ENCODE results near the gene GMCL2. TPM values are rescaled to one million over a fixed set of nuclear protein-coding genes. Genes with fewer than 3 reads are reported as not detected.

GMCL2 gene
- total RNA-seq, 4 donors from 2014 or later = not detected

DNA sequence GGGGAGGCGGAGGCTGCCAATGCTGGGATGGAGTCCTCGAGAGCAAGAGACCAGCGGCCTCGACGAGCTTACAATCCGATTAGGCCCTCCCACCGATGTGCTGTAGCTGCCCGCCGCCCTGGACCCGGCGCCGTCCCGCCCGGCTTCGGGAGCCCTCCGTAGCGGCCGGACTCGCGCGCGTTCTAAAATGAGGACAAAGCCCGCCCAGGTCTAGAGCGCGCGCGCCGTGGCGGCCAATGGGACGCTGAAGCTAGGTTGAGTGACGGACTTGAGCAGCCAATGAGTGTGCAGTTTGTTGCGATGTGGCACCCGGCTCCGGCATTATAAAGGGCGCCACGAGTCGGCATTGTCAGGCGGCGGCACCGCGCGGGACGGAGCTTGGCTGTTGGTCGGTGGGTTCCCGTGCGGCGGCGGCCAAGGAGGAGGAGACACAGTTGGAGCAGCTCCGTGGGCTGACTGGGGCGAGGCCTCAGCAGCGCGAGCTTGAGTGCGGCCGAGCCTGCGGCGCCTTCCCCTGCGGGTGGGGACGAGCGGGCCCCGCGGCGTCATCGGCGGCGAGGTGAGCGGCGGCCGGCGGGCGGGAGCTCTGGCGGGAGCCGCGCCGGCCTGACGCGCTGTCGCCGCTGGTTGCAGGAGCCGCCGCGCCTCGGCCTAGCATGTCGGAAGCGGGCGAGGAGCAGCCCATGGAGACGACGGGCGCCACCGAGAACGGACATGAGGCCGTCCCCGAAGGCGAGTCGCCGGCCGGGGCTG lies 17.2 kb upstream of the GMCL2 start, which contains the start of gene HNRNPAB:
HNRNPAB (plus strand) TSS at position 352 of the 753 bp plus-strand sequence; CDS start at position 657, 305 bp downstream.
- peak; percentile 99 for DNase-seq (ENCODE audit: extremely low spot score)
- intact Hi-C loops (cut with DNase I) = loop anchor here (2.0 to 5.0 kb wide), 2 partner anchors 28 to 52 kb away; partner anchors contain the start of genes NHP2 and PHYKPL
- WGBS = under 1% methylated on average over 47 of the region's 96 CpGs
- Histone ChIP-seq H3K36me3 (peaks cover 14 to 35% (median 31%) of the 10 kb centered on the region in 4 donors), H3K9me3 (no peaks in the 10 kb centered on the region), H3K4me1 (peaks cover 26 to 43% (median 29%) of the 10 kb centered on the region in 4 donors), H3K27ac (replicated peaks in 1 of 4) (peak within 1 kb of the TSS; percentile 91 to 98 (median 98)), H3K4me3 (peak within 1 kb of the TSS; percentile 90 to 99 (median 98)), H3K27me3 (no peaks in the 10 kb centered on the region)
- peak; percentile 100 for TF ChIP-seq POLR2AphosphoS5 (IDR thresholded peaks at IDR 0.05)
- TF ChIP-seq POLR2A (IDR thresholded peaks at IDR 0.05; ENCODE audit: low read depth) = peak; percentile 94
- no peak for TF ChIP-seq EP300 (IDR thresholded peaks at IDR 0.05)
- TF ChIP-seq, protein P1, sequence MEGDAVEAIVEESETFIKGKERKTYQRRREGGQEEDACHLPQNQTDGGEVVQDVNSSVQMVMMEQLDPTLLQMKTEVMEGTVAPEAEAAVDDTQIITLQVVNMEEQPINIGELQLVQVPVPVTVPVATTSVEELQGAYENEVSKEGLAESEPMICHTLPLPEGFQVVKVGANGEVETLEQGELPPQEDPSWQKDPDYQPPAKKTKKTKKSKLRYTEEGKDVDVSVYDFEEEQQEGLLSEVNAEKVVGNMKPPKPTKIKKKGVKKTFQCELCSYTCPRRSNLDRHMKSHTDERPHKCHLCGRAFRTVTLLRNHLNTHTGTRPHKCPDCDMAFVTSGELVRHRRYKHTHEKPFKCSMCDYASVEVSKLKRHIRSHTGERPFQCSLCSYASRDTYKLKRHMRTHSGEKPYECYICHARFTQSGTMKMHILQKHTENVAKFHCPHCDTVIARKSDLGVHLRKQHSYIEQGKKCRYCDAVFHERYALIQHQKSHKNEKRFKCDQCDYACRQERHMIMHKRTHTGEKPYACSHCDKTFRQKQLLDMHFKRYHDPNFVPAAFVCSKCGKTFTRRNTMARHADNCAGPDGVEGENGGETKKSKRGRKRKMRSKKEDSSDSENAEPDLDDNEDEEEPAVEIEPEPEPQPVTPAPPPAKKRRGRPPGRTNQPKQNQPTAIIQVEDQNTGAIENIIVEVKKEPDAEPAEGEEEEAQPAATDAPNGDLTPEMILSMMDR (IDR thresholded peaks at IDR 0.05) = no peak

DNA sequence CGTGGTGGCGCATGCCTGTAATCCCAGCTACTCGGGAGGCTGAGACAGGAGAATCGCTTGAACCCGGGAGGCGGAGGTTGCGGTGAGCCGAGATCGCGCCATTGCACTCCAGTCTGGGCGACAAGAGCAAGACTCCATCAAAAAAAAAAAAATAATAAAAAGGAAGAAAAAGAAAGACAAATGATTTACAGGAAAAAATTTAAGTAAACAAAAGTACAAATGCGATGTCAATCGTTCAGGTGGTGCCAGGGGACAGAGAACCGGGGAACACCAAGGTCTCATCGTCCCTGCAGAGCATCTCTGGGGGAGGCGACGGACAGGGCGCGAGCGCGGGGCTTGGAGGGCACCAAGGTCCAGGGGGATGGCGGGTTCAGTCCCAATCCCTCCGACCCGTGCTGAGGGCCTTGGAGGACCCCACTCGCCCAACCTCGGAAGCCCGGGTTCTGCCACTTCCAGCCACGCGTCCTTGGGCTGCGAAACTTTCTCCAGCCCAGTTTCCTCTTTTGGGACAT lies 16.6 kb upstream of the GMCL2 start:
- peak overlapping the region; percentile 91 to 98 (median 98) for H3K27ac ChIP-seq (replicated peaks in 1 of 4)

DNA sequence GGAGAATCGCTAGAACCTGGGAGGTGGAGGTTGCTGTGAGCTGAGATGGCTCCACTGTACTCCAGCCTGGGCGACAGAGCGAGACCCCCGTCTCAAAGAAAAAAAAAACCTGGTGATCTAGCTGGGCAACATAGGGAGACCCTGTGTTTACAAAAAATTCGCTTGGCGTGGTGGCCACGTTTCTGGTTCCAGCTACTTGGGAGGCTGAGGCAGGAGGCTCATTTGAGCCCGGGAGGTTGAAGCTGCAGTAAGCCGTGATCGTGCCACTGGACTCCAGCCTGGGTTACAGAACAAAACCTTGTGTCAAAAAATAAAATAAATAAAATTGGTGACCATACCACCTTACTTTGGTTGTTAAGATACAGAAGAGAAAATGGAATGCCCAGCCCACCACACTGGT lies 15.4 kb upstream of the GMCL2 start:
- intact Hi-C loops (cut with DNase I) = loop anchor here (5.0 kb wide), 1 partner anchor 50 kb away; the partner anchor contains the start of gene NHP2
- Histone ChIP-seq H3K4me3 (no peak overlapping the region), H3K9me3 (no peaks in the 10 kb centered on the region), H3K27me3 (no peaks in the 10 kb centered on the region), H3K4me1 (peaks cover 22 to 29% (median 25%) of the 10 kb centered on the region in 4 donors), H3K27ac (replicated peaks in 1 of 4) (no peak overlapping the region), H3K36me3 (peaks cover 0 to 17% (median 13%) of the 10 kb centered on the region in 4 donors)
- no peak for TF ChIP-seq POLR2AphosphoS5 (IDR thresholded peaks at IDR 0.05)
- no peak for TF ChIP-seq EP300 (IDR thresholded peaks at IDR 0.05)
- WGBS = 96% methylated on average over 10 of the region's 10 CpGs
- no peak for DNase-seq (ENCODE audit: extremely low spot score)

More for the DNA sequence above, 16.6 kb upstream of the GMCL2 start:
- Histone ChIP-seq H3K27me3 (no peaks in the 10 kb centered on the region), H3K4me3 (peak overlapping the region; percentile 90 to 99 (median 98)), H3K4me1 (peaks cover 26 to 41% (median 29%) of the 10 kb centered on the region in 4 donors), H3K36me3 (peaks cover 8 to 28% (median 25%) of the 10 kb centered on the region in 4 donors), H3K9me3 (no peaks in the 10 kb centered on the region)
- TF ChIP-seq EP300 (IDR thresholded peaks at IDR 0.05) (no peak), POLR2AphosphoS5 (IDR thresholded peaks at IDR 0.05) (no peak), POLR2A (IDR thresholded peaks at IDR 0.05; ENCODE audit: low read depth) (no peak)
- TF ChIP-seq, protein P1 (IDR thresholded peaks at IDR 0.05) = no peak
- intact Hi-C loops (cut with DNase I) = loop anchor here (2.0 to 5.0 kb wide), 2 partner anchors 29 to 51 kb away; partner anchors contain the start of genes NHP2 and PHYKPL
- DNase-seq (ENCODE audit: extremely low spot score) = no peak
- WGBS = 33% methylated on average over 28 of the region's 30 CpGs

DNA sequence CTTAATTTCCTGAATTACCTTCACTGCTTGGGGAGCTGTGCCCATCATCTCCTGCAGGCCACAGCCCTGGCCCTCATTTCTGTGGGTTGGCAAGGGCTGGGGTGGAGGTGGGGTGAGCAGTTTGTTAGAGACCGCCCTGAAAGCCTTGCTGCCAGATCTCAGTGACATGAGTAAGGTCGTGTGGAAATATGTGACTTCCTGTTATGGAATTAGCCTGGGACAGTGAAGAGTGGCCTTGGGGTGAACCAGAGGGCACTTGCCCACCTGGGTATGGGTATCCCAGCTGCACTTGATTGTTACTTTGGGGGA lies 14.7 kb upstream of the GMCL2 start:
- 39% methylated on average over 2 of the region's 2 CpGs for WGBS
- DNase-seq (ENCODE audit: extremely low spot score) = no peak

More for the DNA sequence above, 14.7 kb upstream of the GMCL2 start:
- Histone ChIP-seq H3K4me1 (peaks cover 16 to 22% (median 18%) of the 10 kb centered on the region in 4 donors), H3K36me3 (peaks cover 0 to 10% (median 7%) of the 10 kb centered on the region in 4 donors), H3K27ac (replicated peaks in 1 of 4) (no peak overlapping the region), H3K4me3 (no peak overlapping the region), H3K9me3 (no peaks in the 10 kb centered on the region), H3K27me3 (no peaks in the 10 kb centered on the region)
- intact Hi-C loops (cut with DNase I) = loop anchor here (5.0 kb wide), 1 partner anchor 50 kb away; the partner anchor contains the start of gene NHP2
- TF ChIP-seq, protein P1 (IDR thresholded peaks at IDR 0.05) = no peak
- TF ChIP-seq POLR2A (IDR thresholded peaks at IDR 0.05; ENCODE audit: low read depth) = no peak
- no peak for TF ChIP-seq EP300 (IDR thresholded peaks at IDR 0.05)
- TF ChIP-seq POLR2AphosphoS5 (IDR thresholded peaks at IDR 0.05) = no peak
